CD4-positive, alpha-beta T cell treated with Interleukin-1 beta for 1 hour (primary cell): ENCODE results near the gene TRA2B.
A peak's percentile ranks its signal among the peaks of the same experiment; 100 is the strongest.

Experiments used
- DNase-seq, 2 donors: peaks; one replicate each; pipeline ENCODE4 v3.0.0-alpha.2; 2020 to 2022

TRA2B gene

DNA sequence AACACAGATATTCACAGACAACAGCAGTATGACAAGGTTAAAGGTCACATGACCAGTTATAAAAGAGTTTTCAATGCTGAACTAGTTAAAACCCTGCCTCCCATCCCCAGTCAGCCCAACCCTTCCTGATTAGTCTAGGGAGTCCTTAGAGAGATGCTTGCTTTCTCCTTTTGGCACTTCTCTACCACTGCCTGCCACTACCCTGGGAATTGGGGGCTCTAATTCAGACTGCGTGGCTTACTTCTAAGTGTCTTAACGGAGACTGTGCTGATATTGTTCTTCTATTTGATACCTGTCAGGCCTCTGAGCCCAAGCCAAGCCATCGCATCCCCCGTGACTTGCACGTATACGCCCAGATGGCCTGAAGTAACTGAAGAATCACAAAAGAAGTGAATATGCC lies 11.7 kb upstream of the TRA2B start:
- no peak for DNase-seq

DNA sequence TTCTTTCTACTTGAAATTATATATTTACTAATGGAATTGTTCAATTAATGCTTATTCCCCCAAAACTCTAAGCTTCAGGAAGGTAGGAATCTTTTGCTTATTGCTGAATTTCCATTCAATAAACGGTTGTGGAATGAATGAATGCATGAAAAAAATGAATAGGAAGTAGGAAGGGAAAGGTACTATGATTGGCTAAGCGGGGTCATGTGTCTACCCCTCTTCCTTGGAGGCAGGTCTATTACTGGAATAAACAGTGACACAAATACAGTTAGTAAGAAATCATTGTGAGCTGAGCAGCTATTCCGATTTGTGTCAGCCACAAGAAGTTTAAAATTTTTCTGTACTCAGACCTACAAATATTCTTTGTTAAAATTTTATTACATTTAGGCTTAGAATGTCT lies 10.5 kb upstream of the TRA2B start:
- no peak for DNase-seq

DNA sequence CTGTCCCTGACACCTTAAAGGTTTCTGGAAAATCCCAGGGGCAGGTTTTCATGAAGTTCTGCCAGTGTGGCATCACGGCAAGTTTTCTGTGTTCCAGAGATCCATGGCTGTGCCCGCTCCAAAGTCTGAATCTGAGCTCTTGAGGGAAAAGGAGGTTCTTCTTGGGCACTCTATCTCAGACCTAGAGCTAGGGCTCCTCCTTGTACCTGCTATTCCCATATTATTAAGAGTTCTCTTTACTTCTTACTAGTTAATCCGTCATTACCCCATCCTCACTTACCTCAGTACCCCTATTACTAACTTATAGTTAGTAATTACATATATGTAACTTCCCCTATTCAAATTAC lies 5.9 kb upstream of the TRA2B start:
- no peak for DNase-seq

- DNase-seq = peak; percentile 85 to 88
These were observed 5.3 kb upstream of the TRA2B start for GRCh38 chr3:185942907-185943759.

DNA sequence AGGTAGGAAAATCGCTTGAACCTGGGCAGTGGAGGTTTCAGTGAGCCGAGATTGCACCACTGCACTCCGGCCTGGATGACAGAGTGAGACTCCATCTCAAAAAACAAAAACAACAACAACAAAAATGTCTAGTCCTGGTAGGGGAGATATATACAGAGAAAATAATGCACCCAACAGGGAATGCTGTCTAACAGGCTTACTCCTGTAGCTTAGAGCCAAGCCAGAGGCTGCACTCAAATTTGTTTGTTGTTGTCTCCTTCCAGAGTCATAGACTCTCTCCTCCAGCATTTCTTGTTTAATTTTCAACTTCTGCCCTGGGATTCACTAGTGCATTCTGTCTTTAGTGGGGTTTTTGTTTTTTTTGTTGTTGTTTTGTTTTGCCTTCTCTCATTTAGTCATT lies 4.6 kb upstream of the TRA2B start:
- DNase-seq = no peak

DNA sequence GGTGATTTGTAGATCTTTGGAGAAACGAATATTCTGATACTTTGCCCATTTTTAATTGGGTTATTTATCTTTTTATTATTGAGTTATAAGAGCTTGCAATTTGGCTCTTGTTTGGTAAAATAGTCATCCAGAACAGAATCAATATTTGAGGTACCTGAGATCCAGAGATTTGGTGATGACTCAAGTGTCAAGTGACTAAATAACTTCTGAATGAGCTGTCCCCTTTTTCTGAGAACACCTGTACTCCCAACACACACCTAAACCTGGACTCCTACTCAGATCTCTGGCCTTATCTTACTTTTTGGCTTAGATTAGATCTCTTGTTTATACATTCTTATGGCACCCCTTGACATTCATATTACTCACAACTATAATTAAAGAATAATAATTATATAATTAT lies 3.1 kb upstream of the TRA2B start:
- DNase-seq = no peak

- no peak for DNase-seq
These were observed 1.9 kb upstream of the TRA2B start for GRCh38 chr3:185939721-185940120.

DNA sequence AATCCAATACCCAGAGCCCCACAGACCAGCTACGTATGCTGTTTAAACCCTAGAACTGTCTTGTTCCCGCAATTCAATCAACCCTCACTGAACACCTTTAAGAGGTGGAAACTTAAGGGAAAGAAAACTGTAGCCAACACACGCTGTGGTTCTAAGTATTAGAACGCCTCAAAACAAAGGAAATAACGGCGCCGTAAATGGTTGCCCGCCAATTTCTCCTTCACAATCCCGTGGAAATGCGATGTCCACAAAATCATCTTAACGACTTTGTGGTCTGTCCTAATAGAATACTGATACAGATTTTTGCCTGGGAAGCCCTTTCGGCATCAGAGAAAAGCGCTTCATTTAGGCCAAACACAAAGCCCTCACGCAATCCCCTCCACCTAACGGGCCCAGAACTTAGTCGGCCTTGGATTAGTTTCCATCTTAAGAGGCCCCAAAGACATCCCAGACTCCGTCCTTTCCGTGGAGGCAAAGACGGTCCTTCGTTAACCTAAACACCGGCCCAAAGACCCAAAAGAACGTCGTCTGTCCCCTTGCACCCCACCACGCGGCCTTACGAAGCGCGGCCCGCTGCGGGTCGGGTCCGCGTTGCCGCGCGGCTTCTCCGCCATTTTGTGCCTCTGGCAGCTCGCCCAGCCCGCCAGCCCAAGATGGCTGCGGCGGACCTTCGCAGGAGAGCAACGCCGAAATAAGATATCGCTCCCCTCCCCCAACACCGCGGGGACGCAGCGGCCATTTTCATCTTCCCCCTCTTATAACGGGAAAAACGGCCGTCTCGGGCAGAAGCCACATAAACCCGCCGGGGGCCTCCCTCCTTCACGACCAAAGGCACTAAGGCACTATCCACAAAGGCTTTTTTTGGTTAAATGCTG lies 763 bp downstream of the TRA2B start:
- peak; percentile 87 for DNase-seq

GRCh38 chr3:185936273-185936629 lies 1.6 kb downstream of the TRA2B start:
- no peak for DNase-seq

DNA sequence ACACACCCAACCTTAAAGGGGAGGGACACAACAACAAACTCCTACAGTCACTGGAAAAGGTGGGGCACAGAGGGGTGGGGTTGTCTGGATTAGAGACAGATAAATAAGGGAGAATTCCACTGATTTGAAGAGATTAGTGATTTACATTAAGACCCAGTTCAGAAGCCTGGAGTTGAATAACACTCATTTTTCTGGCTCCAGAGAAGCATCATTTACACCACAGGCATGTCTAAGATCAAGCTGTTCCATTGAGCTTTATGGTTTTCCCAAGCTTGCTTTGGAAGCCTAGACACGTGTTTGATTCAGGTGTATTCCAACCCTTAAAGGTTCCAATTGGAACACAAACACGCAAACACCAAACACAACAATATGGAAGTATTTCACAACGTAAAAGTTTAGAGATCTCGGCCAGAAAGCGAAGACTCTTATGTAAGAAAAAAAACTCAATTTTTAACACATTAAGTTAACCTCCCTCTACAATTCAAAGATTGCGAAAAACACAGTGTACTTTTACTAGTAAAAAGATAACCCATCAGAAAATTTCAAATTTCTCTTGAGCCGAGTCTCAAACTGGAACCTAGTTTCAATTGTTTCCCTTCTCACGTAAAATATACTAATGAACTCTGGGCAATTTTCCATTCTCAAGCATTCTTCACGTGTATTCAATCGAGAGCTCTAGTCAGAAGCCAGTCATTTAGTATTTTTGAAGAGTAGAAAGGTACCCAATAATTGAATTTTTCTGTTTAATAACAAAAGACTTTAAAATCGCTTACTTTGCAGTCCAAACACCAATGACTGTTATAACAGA lies 2.1 kb downstream of the TRA2B start:
- DNase-seq = no peak

DNA sequence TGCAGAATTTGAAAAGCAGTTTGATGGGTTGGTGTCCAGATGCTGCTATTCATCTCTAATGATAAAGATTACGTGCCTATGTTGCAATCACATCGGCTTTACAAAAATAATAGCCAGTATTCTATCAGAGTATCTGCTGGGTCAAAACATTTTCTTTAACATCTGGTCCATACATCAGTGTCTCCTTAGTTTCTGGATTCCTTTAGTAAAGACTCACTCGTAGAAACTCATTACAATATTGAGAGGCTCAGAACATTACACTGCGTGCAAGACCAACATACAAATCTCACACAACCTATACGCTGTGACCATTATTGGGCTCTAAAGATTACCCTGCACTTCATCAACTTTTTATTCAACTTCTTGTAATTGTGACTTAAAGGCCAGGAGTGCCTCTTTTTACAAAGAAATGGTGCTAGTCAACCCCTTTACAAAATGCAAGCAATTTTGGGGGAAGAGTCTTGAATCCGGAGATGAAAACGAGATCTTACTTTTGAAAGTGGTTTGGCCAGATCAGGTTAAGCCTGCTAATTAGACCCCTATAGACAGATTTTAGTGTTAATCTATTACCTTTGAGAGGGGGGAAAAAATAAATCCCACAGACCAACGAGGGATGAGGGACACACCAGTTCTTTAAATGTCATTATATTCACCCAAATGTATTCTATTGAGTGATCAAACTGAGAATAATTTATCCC lies 2.9 kb downstream of the TRA2B start:
- DNase-seq = no peak

DNA sequence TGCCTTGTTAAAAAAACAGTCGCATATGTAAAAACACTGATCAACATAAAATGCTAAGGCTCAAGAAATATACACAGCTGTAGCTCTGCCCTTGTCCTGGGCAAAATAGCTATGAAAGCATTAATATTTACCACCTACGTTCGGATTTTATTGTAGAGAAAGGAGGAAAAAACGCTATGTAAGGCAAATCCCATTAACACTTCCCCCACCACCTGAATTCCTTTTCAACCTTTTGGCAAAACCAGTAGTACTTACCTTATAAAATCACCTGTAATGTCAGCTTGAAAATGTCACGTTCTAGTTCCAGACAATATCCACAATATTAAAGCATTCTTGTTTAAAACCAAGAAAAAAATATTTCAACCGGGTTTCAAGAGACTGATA lies 3.6 kb downstream of the TRA2B start:
- no peak for DNase-seq

- no peak for DNase-seq
These were observed 4.2 kb downstream of the TRA2B start for GRCh38 chr3:185933374-185934173.

DNA sequence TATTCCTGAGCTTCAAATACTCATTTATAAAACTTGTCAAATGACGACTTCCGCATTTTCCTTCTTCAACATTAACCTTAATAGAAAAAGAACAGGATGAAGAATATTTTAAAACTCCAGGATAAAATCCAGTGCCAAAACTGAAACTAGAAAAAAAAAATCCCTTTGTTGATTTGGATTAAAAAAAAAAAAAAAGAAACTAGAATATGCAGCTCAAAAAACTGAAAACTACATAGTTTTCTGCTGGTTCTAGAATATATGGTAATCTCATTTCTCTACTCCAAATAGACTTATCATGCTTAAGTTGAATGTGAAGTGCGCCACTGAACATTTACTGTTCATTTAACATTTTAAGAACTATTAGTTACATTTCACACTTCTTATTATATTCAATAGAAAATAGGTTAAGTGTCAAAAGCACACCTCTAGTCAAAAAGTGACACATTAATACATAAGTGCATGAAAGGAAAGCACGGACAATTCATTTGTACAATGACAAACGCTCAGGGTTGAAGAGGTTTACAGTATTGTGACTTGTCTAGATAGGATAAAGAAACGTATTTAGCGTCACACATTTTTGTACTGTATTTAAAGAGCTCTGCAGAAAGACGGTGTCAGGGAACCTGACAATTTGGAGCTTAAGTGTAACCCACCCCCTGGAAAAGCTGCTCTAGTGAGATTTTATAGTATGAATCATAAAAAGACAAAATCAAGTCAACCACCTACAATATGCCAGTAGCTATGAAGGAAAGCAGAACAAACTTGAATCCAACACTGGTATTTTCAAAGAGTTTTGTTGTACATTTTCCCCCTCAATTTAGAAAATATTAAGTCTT lies 5.8 kb downstream of the TRA2B start:
- no peak for DNase-seq

DNA sequence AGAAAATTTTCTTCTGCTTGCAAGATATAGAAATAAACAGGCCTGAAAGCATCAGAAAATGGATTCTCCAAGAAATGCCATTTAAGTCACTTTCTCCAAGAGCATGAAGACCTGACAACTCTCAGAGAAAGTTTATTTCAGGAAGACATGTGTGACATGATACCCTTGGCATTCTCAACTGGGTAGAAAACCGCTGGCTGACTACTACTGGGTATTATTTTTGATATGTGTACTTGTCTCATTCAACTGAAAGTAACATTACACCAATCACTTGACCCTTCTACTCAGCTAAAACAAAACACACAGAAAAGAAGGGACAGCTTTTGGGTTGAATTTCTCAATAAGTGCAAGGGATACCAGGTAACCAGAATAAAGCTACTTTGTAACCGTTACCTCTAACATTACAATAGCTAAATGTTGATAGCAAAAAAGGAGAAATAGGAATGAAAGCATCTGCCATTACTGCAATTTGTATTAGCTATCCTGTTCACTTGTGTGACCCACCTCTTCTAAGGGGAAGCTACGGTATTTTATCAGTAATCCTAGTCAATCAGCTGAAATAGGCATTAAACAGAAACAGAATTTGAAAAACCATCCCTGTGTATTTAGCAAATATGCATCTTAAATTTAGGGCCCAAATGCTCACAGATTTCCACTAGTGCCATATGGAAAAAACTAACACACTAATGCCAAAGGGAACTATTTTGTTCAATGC lies 7.3 kb downstream of the TRA2B start:
- no peak for DNase-seq

DNA sequence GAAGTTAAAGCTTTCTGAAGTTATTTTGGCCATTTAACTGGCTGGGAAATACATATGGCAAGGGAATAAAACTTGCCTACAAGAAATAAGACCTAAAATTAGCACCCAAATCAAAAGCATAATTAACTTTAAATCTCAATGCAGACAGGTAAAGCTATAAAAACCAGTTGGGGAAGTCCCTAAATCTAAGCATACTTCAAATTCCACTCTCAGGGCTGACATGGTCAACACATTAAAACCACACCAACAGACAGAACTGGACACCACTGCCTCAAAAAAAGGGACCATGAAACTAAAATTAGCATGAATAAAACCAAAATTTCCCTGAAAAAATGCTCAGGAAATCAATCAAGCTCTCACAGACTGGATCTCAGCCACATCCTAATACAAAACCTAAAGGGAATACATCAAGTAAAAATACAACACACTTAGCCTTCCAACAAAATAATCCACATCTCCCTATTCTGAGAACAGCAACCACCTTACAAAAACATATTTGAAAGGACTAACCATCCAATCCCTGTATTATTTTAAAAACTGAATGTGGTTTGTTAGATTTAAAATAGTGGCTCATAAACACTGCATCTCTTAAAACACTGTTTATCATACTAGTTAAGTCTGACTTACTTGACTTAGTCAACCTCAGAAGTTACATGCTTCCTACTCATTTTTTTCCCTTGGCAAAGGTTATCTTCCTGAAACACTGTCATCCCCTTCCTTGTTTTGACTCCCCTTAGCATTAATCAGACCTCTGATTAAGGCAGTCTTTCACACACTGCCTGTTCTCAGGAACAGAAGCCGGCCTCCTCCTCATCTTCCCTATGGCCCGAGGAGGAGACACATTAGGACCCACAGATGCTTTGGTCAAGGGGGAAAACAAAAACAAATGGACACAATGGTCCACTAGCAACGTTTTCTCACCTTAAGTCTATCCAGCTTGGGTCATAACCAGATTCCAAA lies 8.3 kb downstream of the TRA2B start:
- DNase-seq = no peak

DNA sequence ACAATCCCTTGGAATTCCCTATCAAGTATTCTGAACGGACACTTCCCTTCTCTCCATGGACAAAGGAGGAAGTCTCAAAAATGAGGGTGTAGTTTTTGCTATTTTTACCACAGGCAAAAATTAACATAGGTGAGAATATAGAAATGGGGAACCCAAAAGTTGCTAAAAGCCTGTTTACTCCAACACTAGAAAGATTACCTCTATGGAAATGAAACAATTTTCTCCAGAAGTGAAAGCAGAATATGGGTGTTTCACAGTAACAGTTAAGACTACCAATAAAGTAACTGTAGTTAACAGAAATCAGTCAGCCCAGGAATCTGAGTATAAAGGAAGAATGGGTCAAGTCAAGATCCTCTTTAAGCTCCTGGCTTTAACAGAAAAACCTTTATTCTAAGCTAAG lies 9.3 kb downstream of the TRA2B start:
- no peak for DNase-seq

- DNase-seq = no peak
These were observed 10.2 kb downstream of the TRA2B start for GRCh38 chr3:185927501-185928200.
